Activated naive CD4-positive, alpha-beta T cell treated with anti-CD3 and anti-CD28 coated beads for 36 hours (primary cell): ENCODE data around the gene LENEP. TPM values are rescaled to one million over a fixed set of nuclear protein-coding genes. Genes with fewer than 3 reads are reported as not detected.

Experiments
- CTCF ChIA-PET: fragments of 350-600 bp; sonication (Branson Sonifier 250); formaldehyde crosslinking; loops from one replicate; lab custom pipeline; 2021; ENCODE audit warnings: antibody characterized with exemption; lab: Charles Lee
- DNase-seq: peaks from one replicate; pipeline ENCODE4 v3.0.0-alpha.2; 2020
- H3K27ac Mint-ChIP-seq: one replicate; pipeline ENCODE4 v1.8.0; 2021; ENCODE audit warnings: mild to moderate bottlenecking, mixed read lengths
- H3K27me3 Mint-ChIP-seq: one replicate; pipeline ENCODE4 v1.8.0; 2021; ENCODE audit warnings: low read depth, mixed read lengths
- H3K36me3 Mint-ChIP-seq: one replicate; pipeline ENCODE4 v1.8.0; 2021; ENCODE audit warnings: low read depth, mixed read lengths
- H3K4me1 Mint-ChIP-seq: one replicate; pipeline ENCODE4 v1.8.0; 2021; ENCODE audit warnings: low read depth, mixed read lengths
- H3K4me3 Mint-ChIP-seq: one replicate; pipeline ENCODE4 v1.8.0; 2021; ENCODE audit warnings: mild to moderate bottlenecking, moderate library complexity, mixed read lengths
- H3K9me3 Mint-ChIP-seq: one replicate; pipeline ENCODE4 v1.8.0; 2021; ENCODE audit warnings: mixed read lengths
- intact Hi-C: fragments of 100-400 bp; cut with micrococcal nuclease; formaldehyde crosslinking; loops from one replicate; pipeline ENCODE4 v1.15.1; 2023
- total RNA-seq, 2 experiments: library from RNA; stranded (reverse); gene quantifications; one replicate each; pipeline ENCODE4 v1.2.3, GENCODE V29; 2021

Gene LENEP
- total RNA-seq, 2 experiments from 2014 or later = 0.36 to 0.99 TPM

DNA sequence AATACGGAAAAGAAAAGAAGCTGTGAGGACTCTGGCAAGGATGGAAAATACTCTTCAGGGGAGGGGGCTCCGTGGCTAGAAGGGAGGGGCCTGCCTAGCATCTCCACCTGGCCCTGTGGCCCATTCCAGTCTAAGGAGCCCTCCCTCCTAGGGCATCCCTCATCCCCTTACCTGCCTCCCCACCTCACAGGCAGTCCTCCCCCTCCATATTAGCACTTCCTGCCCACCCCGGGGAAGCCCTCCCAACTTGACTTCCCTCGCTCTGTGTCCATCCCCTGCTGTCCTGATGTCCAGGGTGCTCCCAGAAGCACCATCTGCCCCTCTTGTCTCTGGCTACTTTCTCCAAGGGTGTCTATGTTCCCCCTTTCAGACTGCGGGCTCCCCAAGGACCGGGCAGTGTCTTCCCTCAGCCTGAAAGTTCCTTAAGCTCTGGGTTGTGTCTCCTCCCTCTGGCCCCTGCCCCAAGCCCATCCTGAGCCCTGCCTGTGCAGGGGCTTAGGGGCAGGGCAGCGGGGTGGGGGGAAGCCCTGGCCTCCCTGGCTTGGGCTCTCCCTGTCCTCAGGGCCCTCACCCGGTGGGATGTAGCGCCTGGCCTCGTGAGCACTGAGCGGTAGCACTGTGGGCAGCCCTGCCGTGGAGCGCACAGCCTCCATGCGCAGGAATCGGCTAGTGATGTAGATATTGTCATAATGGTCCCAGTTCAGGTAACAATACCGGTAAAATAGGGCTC lies 36.3 kb downstream of the LENEP start:
- no peaks in the 10 kb centered on the region for H3K4me1 Mint-ChIP-seq
- CTCF ChIA-PET = interaction anchor here (1.5 kb wide), 1 partner anchor 21 kb away, joined by 3 read pairs; the partner anchor contains the start of gene ADAM15
- DNase-seq = no peak
- intact Hi-C loops = no loop called here
- no peaks in the 10 kb centered on the region for H3K27me3 Mint-ChIP-seq
- no peaks in the 10 kb centered on the region for H3K9me3 Mint-ChIP-seq
- no peaks in the 10 kb centered on the region for H3K36me3 Mint-ChIP-seq
- no peak overlapping the region for H3K27ac Mint-ChIP-seq
- no peak overlapping the region for H3K4me3 Mint-ChIP-seq

GRCh38 chr1:155030243-155030795 lies 36.9 kb downstream of the LENEP start:
- Mint-ChIP-seq H3K4me3 (no peak overlapping the region), H3K27me3 (no peaks in the 10 kb centered on the region), H3K4me1 (no peaks in the 10 kb centered on the region), H3K27ac (no peak overlapping the region), H3K9me3 (no peaks in the 10 kb centered on the region), H3K36me3 (no peaks in the 10 kb centered on the region)
- no peak for DNase-seq
- intact Hi-C loops = no loop called here
- CTCF ChIA-PET = no interaction called here

- DNase-seq = no peak
- intact Hi-C loops = no loop called here
- no peak overlapping the region for H3K27ac Mint-ChIP-seq
- no peaks in the 10 kb centered on the region for H3K36me3 Mint-ChIP-seq
- no peaks in the 10 kb centered on the region for H3K9me3 Mint-ChIP-seq
- H3K27me3 Mint-ChIP-seq = no peaks in the 10 kb centered on the region
- H3K4me1 Mint-ChIP-seq = no peaks in the 10 kb centered on the region
- CTCF ChIA-PET = interaction anchor here (0.6 kb wide), 1 partner anchor 14 kb away, joined by 3 read pairs; no protein-coding TSS in a partner anchor
- H3K4me3 Mint-ChIP-seq = no peak overlapping the region
Observed at GRCh38 chr1:155030899-155031298, 37.5 kb downstream of the LENEP start.

DNA sequence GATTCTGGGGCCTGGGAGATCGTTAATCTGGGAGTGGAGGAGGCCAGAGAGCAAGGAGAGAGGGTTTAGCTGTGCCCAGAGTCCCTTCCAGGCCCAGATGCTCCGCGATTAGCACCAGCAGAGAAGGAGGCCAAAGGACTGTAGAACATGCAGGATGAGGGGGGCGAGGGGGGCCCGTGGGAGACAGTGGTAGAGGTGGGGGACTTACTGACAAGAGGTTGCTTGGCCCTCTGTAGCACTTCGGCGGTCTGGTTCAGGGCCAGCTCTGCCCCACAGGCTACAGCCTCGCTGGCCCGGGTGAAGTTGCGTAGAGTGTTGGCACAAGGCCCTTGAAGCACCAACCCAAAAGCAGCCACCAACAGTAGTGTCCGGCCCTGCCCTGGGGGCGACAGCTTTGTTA lies 39.5 kb downstream of the LENEP start:
- intact Hi-C loops = no loop called here
- Mint-ChIP-seq H3K9me3 (no peaks in the 10 kb centered on the region), H3K27me3 (no peaks in the 10 kb centered on the region), H3K4me1 (no peaks in the 10 kb centered on the region), H3K4me3 (no peak overlapping the region), H3K36me3 (no peaks in the 10 kb centered on the region), H3K27ac (no peak overlapping the region)
- CTCF ChIA-PET = interaction anchor here (1.8 kb wide), 1 partner anchor 29 kb away, joined by 5 read pairs; no protein-coding TSS in a partner anchor
- DNase-seq = no peak

GRCh38 chr1:155033524-155033923 lies 40.1 kb downstream of the LENEP start, which contains the start of the genes DCST1 and DCST2:
Gene DCST1 (plus strand): TSS chr1:155033824. CDS start chr1:155034037, 213 bp downstream.
Gene DCST2 (minus strand): TSS chr1:155033781. CDS start chr1:155033701, 80 bp downstream.
- Mint-ChIP-seq H3K27ac (no peak within 1 kb of the TSS), H3K9me3 (no peaks in the 10 kb centered on the region), H3K4me1 (no peaks in the 10 kb centered on the region), H3K36me3 (no peaks in the 10 kb centered on the region), H3K27me3 (no peaks in the 10 kb centered on the region), H3K4me3 (no peak within 1 kb of the TSS)
- intact Hi-C loops = no loop called here
- CTCF ChIA-PET = interaction anchor here (1.8 kb wide), 1 partner anchor 28 kb away, joined by 5 read pairs; no protein-coding TSS in a partner anchor
- no peak for DNase-seq

- DNase-seq = no peak
- Mint-ChIP-seq H3K4me1 (no peaks in the 10 kb centered on the region), H3K27me3 (no peaks in the 10 kb centered on the region), H3K36me3 (no peaks in the 10 kb centered on the region), H3K9me3 (no peaks in the 10 kb centered on the region), H3K27ac (no peak overlapping the region), H3K4me3 (no peak overlapping the region)
- CTCF ChIA-PET = interaction anchor here (0.9 to 1.1 kb wide), 3 partner anchors 10 to 139 kb away, joined by 3 to 4 read pairs (median 3); partner anchors contain the start of genes ADAM15 and KRTCAP2
- intact Hi-C loops = no loop called here
Observed at GRCh38 chr1:155034318-155035208, 41.2 kb downstream of the LENEP start.

- no peaks in the 10 kb centered on the region for H3K27me3 Mint-ChIP-seq
- intact Hi-C loops = no loop called here
- H3K27ac Mint-ChIP-seq = no peak overlapping the region
- no peak overlapping the region for H3K4me3 Mint-ChIP-seq
- H3K36me3 Mint-ChIP-seq = no peaks in the 10 kb centered on the region
- no peak for DNase-seq
- no peaks in the 10 kb centered on the region for H3K9me3 Mint-ChIP-seq
- CTCF ChIA-PET = interaction anchor here (1.1 kb wide), 1 partner anchor 9 kb away, joined by 4 read pairs; no protein-coding TSS in a partner anchor
- H3K4me1 Mint-ChIP-seq = no peaks in the 10 kb centered on the region
Observed at GRCh38 chr1:155035936-155036335, 42.5 kb downstream of the LENEP start.

DNA sequence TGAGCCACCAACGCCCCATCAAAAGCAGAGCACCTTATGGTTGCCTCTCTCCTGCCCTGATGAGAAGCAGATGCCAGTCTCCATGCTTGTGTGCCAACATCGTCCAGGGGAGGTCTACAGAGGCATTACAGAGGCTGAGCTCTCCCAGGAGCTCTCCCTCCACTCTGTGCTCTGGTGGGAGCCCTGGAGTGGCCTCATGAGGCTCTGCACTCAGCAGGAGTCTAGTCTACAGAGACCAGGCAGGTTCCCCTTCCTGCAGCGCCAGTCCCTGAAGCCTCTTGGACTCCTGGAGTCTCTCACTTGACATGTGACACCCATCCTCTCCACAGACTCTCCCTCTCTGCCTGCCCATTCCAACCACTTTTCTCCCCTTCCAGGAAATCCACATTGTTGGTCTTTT lies 43.7 kb downstream of the LENEP start:
- CTCF ChIA-PET = no interaction called here
- Mint-ChIP-seq H3K4me3 (no peak overlapping the region), H3K4me1 (no peaks in the 10 kb centered on the region), H3K27ac (no peak overlapping the region), H3K36me3 (no peaks in the 10 kb centered on the region), H3K9me3 (no peaks in the 10 kb centered on the region), H3K27me3 (no peaks in the 10 kb centered on the region)
- intact Hi-C loops = no loop called here
- no peak for DNase-seq

- no peaks in the 10 kb centered on the region for H3K27me3 Mint-ChIP-seq
- CTCF ChIA-PET = interaction anchor here (1.4 to 1.5 kb wide), 2 partner anchors 16 to 53 kb away, joined by 3 to 5 read pairs; no protein-coding TSS in a partner anchor
- no peaks in the 10 kb centered on the region for H3K4me1 Mint-ChIP-seq
- H3K36me3 Mint-ChIP-seq = no peaks in the 10 kb centered on the region
- no peak overlapping the region for H3K27ac Mint-ChIP-seq
- intact Hi-C loops = no loop called here
- no peak for DNase-seq
- H3K4me3 Mint-ChIP-seq = no peak overlapping the region
- no peaks in the 10 kb centered on the region for H3K9me3 Mint-ChIP-seq
Observed at GRCh38 chr1:155037851-155038441, 44.6 kb downstream of the LENEP start.

DNA sequence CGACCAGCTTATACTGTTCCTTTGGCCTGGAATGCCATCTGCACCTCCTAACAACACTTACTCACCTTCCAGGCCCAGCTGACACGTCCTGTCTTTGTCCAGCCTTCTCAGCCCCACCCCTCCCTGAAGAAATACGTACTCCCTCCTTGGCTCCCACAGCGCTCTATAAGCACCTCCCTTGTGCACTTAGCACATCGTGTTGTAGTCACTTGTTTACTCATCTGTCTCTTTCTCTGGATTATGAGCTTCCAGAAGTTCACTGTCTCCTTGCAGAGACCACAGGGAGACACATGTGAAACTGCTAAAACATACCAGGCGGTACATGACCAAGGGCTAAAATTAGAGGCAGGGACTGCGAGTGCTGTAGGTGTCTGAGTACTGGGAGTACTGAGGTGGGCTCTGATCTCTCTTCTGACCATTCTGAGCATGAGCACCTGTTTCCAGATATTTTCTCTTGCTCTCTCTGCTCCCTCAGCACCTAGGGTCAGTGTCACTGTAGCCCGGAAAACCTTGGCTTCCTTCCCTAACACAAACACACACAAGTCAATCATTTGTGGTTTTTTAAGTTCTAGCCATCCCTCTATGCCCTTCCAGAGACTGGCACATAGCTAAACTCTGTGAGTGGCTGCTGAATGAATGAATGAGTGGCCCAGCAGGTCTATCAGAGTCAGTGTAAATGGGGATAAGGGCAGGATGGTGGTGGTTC lies 45.4 kb downstream of the LENEP start:
- no peak overlapping the region for H3K27ac Mint-ChIP-seq
- no peak overlapping the region for H3K4me3 Mint-ChIP-seq
- intact Hi-C loops = no loop called here
- DNase-seq = no peak
- CTCF ChIA-PET = interaction anchor here (0.9 to 1.5 kb wide), 4 partner anchors 16 to 130 kb away, joined by 3 to 5 read pairs (median 3); no protein-coding TSS in a partner anchor
- H3K9me3 Mint-ChIP-seq = no peaks in the 10 kb centered on the region
- H3K27me3 Mint-ChIP-seq = no peaks in the 10 kb centered on the region
- no peaks in the 10 kb centered on the region for H3K4me1 Mint-ChIP-seq
- H3K36me3 Mint-ChIP-seq = no peaks in the 10 kb centered on the region

DNA sequence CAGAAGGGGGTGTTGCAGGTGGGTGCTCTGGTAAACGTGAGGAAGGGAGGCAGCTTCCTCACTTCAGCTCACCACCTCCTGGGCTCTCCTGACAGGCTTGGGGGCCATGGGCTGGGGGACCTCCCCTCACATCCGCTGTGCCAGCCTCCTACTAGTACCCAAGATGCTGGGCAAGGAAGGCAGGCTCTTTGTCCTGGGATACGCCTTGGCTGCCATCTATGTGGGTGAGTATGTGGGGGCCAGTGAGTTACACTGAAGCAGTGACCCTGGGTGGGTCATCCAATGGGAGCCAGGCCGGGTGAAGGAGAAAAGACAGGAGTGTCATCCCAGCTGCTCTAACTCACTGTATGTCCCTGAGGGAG lies 45.9 kb downstream of the LENEP start:
- CTCF ChIA-PET = interaction anchor here (0.9 to 3.0 kb wide), 4 partner anchors 12 to 130 kb away, joined by 3 to 14 read pairs (median 3); partner anchors contain the start of gene ADAM15
- DNase-seq = no peak
- Mint-ChIP-seq H3K27ac (no peak overlapping the region), H3K36me3 (no peaks in the 10 kb centered on the region), H3K27me3 (no peaks in the 10 kb centered on the region), H3K4me3 (no peak overlapping the region), H3K9me3 (no peaks in the 10 kb centered on the region), H3K4me1 (no peaks in the 10 kb centered on the region)
- intact Hi-C loops = no loop called here
